K562 (cell line): ENCODE data around the gene TOX2. TPM values are rescaled to one million over a fixed set of nuclear protein-coding genes. Genes with fewer than 3 reads are reported as not detected.

ENCODE experiments used
- ATAC-seq: fragments of 200-7000 bp; cut with Tn5 transposase; 3 replicates; pipeline ENCODE4 v1.9.1; 2020; ENCODE audit warnings: moderate library complexity
- BruUV-seq: library from RNA; stranded (reverse); fragments of 400-500 nt; replicated peaks from 2 replicates; lab custom pipeline; 2021; lab: Mats Ljungman, UMichigan
- CTCF ChIA-PET: fragments of 300-600 bp; formaldehyde crosslinking; extraction: SDS; loops from one replicate; lab custom pipeline; 2021; ENCODE audit warnings: low intra/inter-chr PET ratio; lab: Yijun Ruan, JAX
- POLR2A ChIA-PET: fragments of 300-600, 350-650 bp; sonication (Branson Sonifier 250); formaldehyde crosslinking; extraction: SDS; loops from one replicate; lab custom pipeline; 2021; ENCODE audit warnings: antibody characterized with exemption, inconsistent platforms; lab: Yijun Ruan, JAX
- DNase-seq, 4 experiments: peaks; one replicate each; pipeline versions ENCODE4 v3.0.0 to v3.0.0-alpha.2; 2011 to 2018; ENCODE audit warnings: low spot score in 3 of 4, mixed read lengths in 3 of 4; ENCODE audit errors: extremely low read depth in 1 of 4
- FAIRE-seq: peaks from 2 replicates; lab custom pipeline; 2011; peaks lifted over from hg19 to GRCh38; lab: Jason Lieb, UNC
- H2AFZ ChIP-seq: 2 replicates; pipeline ENCODE4 v1.6.0; 2011; ENCODE audit warnings: low read depth, low read length, control low read depth, inconsistent platforms
- H3K27ac ChIP-seq: fragments of 200-600 bp; 3 replicates; pipeline ENCODE4 v1.8.0; 2011; ENCODE audit warnings: low read depth, mild to moderate bottlenecking, control low read depth, inconsistent platforms, low read length, moderate library complexity, mixed read lengths; ENCODE audit errors: extremely low read depth
- H3K27me3 ChIP-seq, 2 experiments: fragments of 300-600 bp in 1 of 2; 2 replicates in 1 of 2; 3 replicates in 1 of 2; pipeline versions ENCODE4 v1.6.0 to v1.8.0; 2011; ENCODE audit warnings: inconsistent platforms in 2 of 2, low read length in 2 of 2, mild to moderate bottlenecking in 1 of 2, mixed read lengths in 1 of 2, moderate library complexity in 1 of 2; ENCODE audit not compliant: control insufficient read depth in 2 of 2, insufficient read depth in 2 of 2
- H3K36me3 ChIP-seq: fragments of 300-600 bp; 3 replicates; pipeline ENCODE4 v1.8.0; 2011; ENCODE audit warnings: mild to moderate bottlenecking, low read length, inconsistent platforms; ENCODE audit not compliant: control insufficient read depth, insufficient read depth
- H3K4me1 ChIP-seq, 2 experiments: fragments of 200-600 bp in 1 of 2; replicated peaks in 1 of 2; 2 replicates in 1 of 2; 3 replicates in 1 of 2; pipeline versions ENCODE4 v1.5.1 to v1.8.0; 2011; ENCODE audit warnings: inconsistent platforms in 2 of 2, low read length in 2 of 2, mild to moderate bottlenecking in 1 of 2, mixed read lengths in 1 of 2, moderate library complexity in 1 of 2; ENCODE audit not compliant: control insufficient read depth in 2 of 2, insufficient read depth in 2 of 2
- H3K4me2 ChIP-seq: 2 replicates; pipeline ENCODE4 v1.6.1; 2011; ENCODE audit warnings: low read length, control low read depth, inconsistent platforms, mixed read lengths; ENCODE audit not compliant: insufficient read depth
- H3K4me3 ChIP-seq: fragments of 200-600 bp; sonication (generic), shearing (Covaris generic); 2 replicates; pipeline ENCODE4 v1.5.1; 2016; ENCODE audit warnings: control low read depth, inconsistent platforms
- H3K79me2 ChIP-seq: fragments of 200-600 bp; 3 replicates; pipeline ENCODE4 v1.8.0; 2011; ENCODE audit warnings: low read length, inconsistent platforms; ENCODE audit not compliant: control insufficient read depth, insufficient read depth
- H3K9ac ChIP-seq, 2 experiments: 2 replicates each; pipeline versions ENCODE4 v1.6.0 to v1.6.1; 2011; ENCODE audit warnings: low read depth in 2 of 2, low read length in 2 of 2, control low read depth in 1 of 2, inconsistent platforms in 1 of 2, mild to moderate bottlenecking in 1 of 2, mixed read lengths in 1 of 2; ENCODE audit not compliant: insufficient read depth in 1 of 2
- H3K9me1 ChIP-seq: one replicate; pipeline ENCODE4 v1.6.0; 2011; ENCODE audit warnings: inconsistent platforms, mild to moderate bottlenecking, low read length, moderate library complexity; ENCODE audit not compliant: control insufficient read depth, insufficient read depth
- H3K9me3 ChIP-seq: replicated peaks from 2 replicates; pipeline ENCODE4 v1.5.1; 2011; ENCODE audit warnings: low read depth, low read length, inconsistent platforms; ENCODE audit not compliant: control insufficient read depth, insufficient read depth
- H4K20me1 ChIP-seq: replicated peaks from 2 replicates; pipeline ENCODE4 v1.6.1; 2011; ENCODE audit warnings: low read length, inconsistent platforms, mixed read lengths; ENCODE audit not compliant: control insufficient read depth, insufficient read depth
- TFAP4 ChIP-seq: sonication (generic); formaldehyde crosslinking; IDR thresholded peaks from 2 replicates; pipeline ENCODE4 v1.8.0; 2022; ENCODE audit warnings: missing genetic modification reagents, mild to moderate bottlenecking, moderate library complexity, borderline replicate concordance
- ZNF133 ChIP-seq: fragments of 250-450 bp; sonication (Bioruptor Pico); IDR thresholded peaks from 2 replicates; pipeline ENCODE4 v1.4.0; 2020; ENCODE audit warnings: mild to moderate bottlenecking
- WGBS: fragments of 100-300 bp; shearing (Covaris generic); methylation state at CpG from one replicate; pipeline ENCODE4 v1.1.6; 2016; ENCODE audit warnings: low coverage, mixed read lengths; ENCODE audit not compliant: insufficient coverage; ENCODE audit errors: missing lambda C conversion rate; 5-methylcytosine and 5-hydroxymethylcytosine counted together
- in situ Hi-C: fragments of 300-500 bp; cut with MboI; formaldehyde crosslinking; loops from 4 replicates; pipeline ENCODE4 v1.15.0; 2018; ENCODE audit warnings: inconsistent platforms, mixed read lengths
- intact Hi-C: fragments of 100-400 bp; cut with micrococcal nuclease; formaldehyde crosslinking; loops from 2 replicates; pipeline ENCODE4 v1.14.2; 2022
- polyA plus RNA-seq, 8 experiments: library from polyadenylated mRNA; depleted of rRNA in 4 of 8; stranded (reverse) in 5 of 8; unstranded in 3 of 8; fragments of >200 nt; fragmentation: Nextera tagmentation in 2 of 8; fragmentation: Illumina TruSeq in 1 of 8; extraction: Ambion mirVana in 2 of 8; extraction: Trizol in 1 of 8; gene quantifications; 2 replicates each; pipeline versions ENCODE4 v1.2.1 to v1.2.3, GENCODE V29; 2011 to 2014; ENCODE audit warnings: inconsistent platforms in 1 of 8, missing spikeins in 1 of 8
- total RNA-seq, 7 experiments: library from RNA; depleted of rRNA in 6 of 7; stranded (reverse); fragments of >200 nt in 6 of 7; fragmentation: Illumina TruSeq in 2 of 7; extraction: Trizol in 2 of 7; gene quantifications; 2 replicates each; pipeline versions ENCODE4 v1.2.1 to v1.2.3, GENCODE V29; 2011 to 2021; ENCODE audit warnings: low replicate concordance in 1 of 7
- TF ChIP-seq, protein P1 (sequence below), 3 experiments: IDR thresholded peaks in 2 of 3; conservative IDR thresholded peaks in 1 of 3; 2 replicates each; pipeline ENCODE4 v1.5.1; 2011 to 2012; ENCODE audit warnings: low read length in 3 of 3, mild to moderate bottlenecking in 3 of 3, control low read depth in 2 of 3, improper control_type of control experiment in 1 of 3, inconsistent platforms in 1 of 3, low read depth in 1 of 3, mixed read lengths in 1 of 3, moderate library complexity in 1 of 3; ENCODE audit not compliant: insufficient read depth in 2 of 3

The TOX2 gene
- total and polyA plus RNA-seq, 9 of the 15 experiments (the other 6 are each of a cell fraction or from before 2014, with no cell fraction given) = not detected

DNA sequence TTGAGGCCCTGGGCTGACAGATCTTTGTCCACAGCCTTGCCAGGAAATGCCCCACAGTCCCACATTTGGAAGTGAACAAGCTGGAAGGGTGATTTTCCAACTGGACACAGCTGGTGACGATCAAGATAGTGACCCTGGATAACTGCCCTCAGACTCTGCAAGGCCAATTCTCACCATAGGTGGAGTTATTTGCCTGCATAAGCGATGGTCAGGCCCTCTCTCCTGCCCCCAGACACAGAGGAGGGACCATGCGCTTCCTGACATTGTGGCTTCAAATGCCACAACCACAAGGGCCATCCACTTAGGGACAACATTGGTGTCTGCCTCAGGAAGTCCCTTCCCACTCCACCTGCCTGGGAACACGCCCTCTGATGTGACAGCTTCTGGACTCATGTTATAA is 176.4 kb downstream of the TOX2 start:
- no peaks in the 10 kb centered on the region for H3K36me3 ChIP-seq
- H3K27ac ChIP-seq = no peak overlapping the region
- H3K27me3 ChIP-seq = peaks cover 13 to 29% of the 10 kb centered on the region in 2 experiments
- FAIRE-seq (peak; percentile 52), ATAC-seq (peak; percentile 74), DNase-seq (peak in 2 of 4 experiments; percentile 20 to 21)
- H3K4me1 ChIP-seq = peaks cover 0 to 4% of the 10 kb centered on the region in 2 experiments; a peak in 2 of 5 replicates
- intact Hi-C loops (no loop called here), in situ Hi-C loops (no loop called here)
- BruUV-seq = no TSS peak
- no peak overlapping the region for H2AFZ ChIP-seq
- TF ChIP-seq TFAP4 (CRISPR knock-in tag) = peak; percentile 17; the same call in 1 of the 2 replicates
- TF ChIP-seq, protein P1, sequence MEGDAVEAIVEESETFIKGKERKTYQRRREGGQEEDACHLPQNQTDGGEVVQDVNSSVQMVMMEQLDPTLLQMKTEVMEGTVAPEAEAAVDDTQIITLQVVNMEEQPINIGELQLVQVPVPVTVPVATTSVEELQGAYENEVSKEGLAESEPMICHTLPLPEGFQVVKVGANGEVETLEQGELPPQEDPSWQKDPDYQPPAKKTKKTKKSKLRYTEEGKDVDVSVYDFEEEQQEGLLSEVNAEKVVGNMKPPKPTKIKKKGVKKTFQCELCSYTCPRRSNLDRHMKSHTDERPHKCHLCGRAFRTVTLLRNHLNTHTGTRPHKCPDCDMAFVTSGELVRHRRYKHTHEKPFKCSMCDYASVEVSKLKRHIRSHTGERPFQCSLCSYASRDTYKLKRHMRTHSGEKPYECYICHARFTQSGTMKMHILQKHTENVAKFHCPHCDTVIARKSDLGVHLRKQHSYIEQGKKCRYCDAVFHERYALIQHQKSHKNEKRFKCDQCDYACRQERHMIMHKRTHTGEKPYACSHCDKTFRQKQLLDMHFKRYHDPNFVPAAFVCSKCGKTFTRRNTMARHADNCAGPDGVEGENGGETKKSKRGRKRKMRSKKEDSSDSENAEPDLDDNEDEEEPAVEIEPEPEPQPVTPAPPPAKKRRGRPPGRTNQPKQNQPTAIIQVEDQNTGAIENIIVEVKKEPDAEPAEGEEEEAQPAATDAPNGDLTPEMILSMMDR (IDR thresholded peaks at IDR 0.05 in 2 of 3, conservative IDR thresholded peaks at IDR 0.05 in 1 of 3; ENCODE audit: insufficient read depth in 2 of 3, low read depth in 1 of 3, low read length in 3 of 3) = peak; percentile 13 to 41 (median 27); a peak in 3 of 6 replicates
- TF ChIP-seq ZNF133 (CRISPR knock-in tag) = no peak
- no peak overlapping the region for H3K4me2 ChIP-seq
- no peaks in the 10 kb centered on the region for H3K79me2 ChIP-seq
- ChIA-PET POLR2A (interaction anchor here (0.6 to 1.3 kb wide), 3 partner anchors 10 to 517 kb away, joined by 3 to 5 read pairs (median 4); no protein-coding TSS in a partner anchor), CTCF (no interaction called here)
- no peak overlapping the region for H3K4me3 ChIP-seq
- no peaks in the 10 kb centered on the region for H3K9me1 ChIP-seq
- WGBS = 12% methylated on average over 4 of the region's 4 CpGs
- no peak overlapping the region for H3K9ac ChIP-seq
- H3K9me3 ChIP-seq = no peaks in the 10 kb centered on the region
- peaks cover 4% of the 10 kb centered on the region; the same call in 1 of the 2 replicates for H4K20me1 ChIP-seq
